Metanephros (tissue), 1 donor: ENCODE measurements around the gene TSPEAR. TPM values are rescaled to one million over a fixed set of nuclear protein-coding genes. Genes with fewer than 3 reads are reported as not detected.

ENCODE experiments used
- total RNA-seq: library from RNA; depleted of rRNA; stranded (reverse); fragments of >200 nt; gene quantifications from one replicate; pipeline ENCODE4 v1.2.3, GENCODE V29; 2014

Gene TSPEAR
- total RNA-seq = 0.53 TPM

GRCh38 chr21:44711327-44712202 is at the start of gene TSPEAR:
Gene TSPEAR (minus strand): TSS chr21:44711572. CDS start chr21:44711514, 58 bp downstream.

GRCh38 chr21:44697172-44697810 is 14.1 kb downstream of the TSPEAR start, which contains the start of gene KRTAP10-12:
Gene KRTAP10-12 (plus strand): TSS chr21:44697172. CDS start chr21:44697202, 30 bp downstream.

GRCh38 chr21:44681861-44682579 is 29.4 kb downstream of the TSPEAR start, which contains the start of gene KRTAP12-1:
Gene KRTAP12-1 (minus strand): TSS chr21:44682163. CDS start chr21:44682123, 40 bp downstream.

GRCh38 chr21:44666401-44667320 is 44.7 kb downstream of the TSPEAR start, which contains the start of gene KRTAP12-2:
Gene KRTAP12-2 (minus strand): TSS chr21:44666927. CDS start chr21:44666886, 41 bp downstream.

GRCh38 chr21:44657635-44658540 is 53.5 kb downstream of the TSPEAR start, which contains the start of gene KRTAP12-3:
Gene KRTAP12-3 (plus strand): TSS chr21:44657932. CDS start chr21:44657980, 48 bp downstream.

GRCh38 chr21:44654576-44655175 is 56.7 kb downstream of the TSPEAR start, which contains the start of gene KRTAP12-4:
Gene KRTAP12-4 (minus strand): TSS chr21:44654659. CDS start chr21:44654614, 45 bp downstream.

GRCh38 chr21:44646366-44647221 is 64.8 kb downstream of the TSPEAR start, which contains the start of gene KRTAP10-11:
Gene KRTAP10-11 (plus strand): TSS chr21:44646414. CDS start chr21:44646459, 45 bp downstream.

GRCh38 chr21:44637018-44637850 is 74.1 kb downstream of the TSPEAR start, which contains the start of gene KRTAP10-10:
Gene KRTAP10-10 (plus strand): TSS chr21:44637356. CDS start chr21:44637418, 62 bp downstream.

GRCh38 chr21:44626673-44627143 is 84.7 kb downstream of the TSPEAR start, which contains the start of gene KRTAP10-9:
Gene KRTAP10-9 (plus strand): TSS chr21:44627093. CDS start chr21:44627172, 79 bp downstream.

GRCh38 chr21:44612029-44612486 is 99.3 kb downstream of the TSPEAR start, which contains the start of gene KRTAP10-8:
Gene KRTAP10-8 (plus strand): TSS chr21:44612079. CDS start chr21:44612101, 22 bp downstream.

GRCh38 chr21:44600118-44600978 is 111.0 kb downstream of the TSPEAR start, which contains the start of gene KRTAP10-7:
Gene KRTAP10-7 (plus strand): TSS chr21:44600597. CDS start chr21:44600622, 25 bp downstream.

GRCh38 chr21:44592446-44593311 is 118.7 kb downstream of the TSPEAR start, which contains the start of gene KRTAP10-6:
Gene KRTAP10-6 (minus strand): TSS chr21:44592505. CDS start chr21:44592484, 21 bp downstream.

GRCh38 chr21:44580231-44580821 is 131.0 kb downstream of the TSPEAR start, which contains the start of gene KRTAP10-5:
Gene KRTAP10-5 (minus strand): TSS chr21:44580604. CDS start chr21:44580578, 26 bp downstream.

